DOHH2 (cell line): ENCODE measurements around the gene IRF4.

ENCODE experiments used
- H3F3A ChIP-seq: fragments of 200-600 bp; sonication (generic), shearing (Covaris generic); 2 replicates; pipeline ENCODE4 v1.6.0; 2016; ENCODE audit warnings: antibody characterized with exemption, mild to moderate bottlenecking; ENCODE audit not compliant: control insufficient read depth, insufficient read depth
- H3K27ac ChIP-seq: fragments of 200-600 bp; sonication (generic); 2 replicates; pipeline ENCODE4 v1.5.1; 2014; ENCODE audit warnings: low read depth, mild to moderate bottlenecking, low read length, moderate library complexity
- H3K27me3 ChIP-seq: fragments of 200-600 bp; sonication (generic); 2 replicates; pipeline ENCODE4 v1.6.1; 2014; ENCODE audit warnings: mild to moderate bottlenecking, low read length, mixed read lengths; ENCODE audit not compliant: control insufficient read depth
- H3K36me3 ChIP-seq: fragments of 200-600 bp; sonication (generic); 2 replicates; pipeline ENCODE4 v1.6.1; 2014; ENCODE audit warnings: mild to moderate bottlenecking, low read length, moderate library complexity, mixed read lengths; ENCODE audit not compliant: control insufficient read depth
- H3K4me1 ChIP-seq: fragments of 200-600 bp; sonication (generic); 2 replicates; pipeline ENCODE4 v1.6.1; 2014; ENCODE audit warnings: mild to moderate bottlenecking, low read length, mixed read lengths; ENCODE audit not compliant: control insufficient read depth
- H3K4me2 ChIP-seq: fragments of 200-600 bp; sonication (generic); 2 replicates; pipeline ENCODE4 v1.6.0; 2014; ENCODE audit warnings: mild to moderate bottlenecking, low read length, moderate library complexity
- H3K4me3 ChIP-seq: fragments of 200-600 bp; sonication (generic); 2 replicates; pipeline ENCODE4 v1.5.1; 2014; ENCODE audit warnings: mild to moderate bottlenecking, low read length, mixed read lengths
- H3K79me2 ChIP-seq: fragments of 200-600 bp; sonication (generic); 2 replicates; pipeline ENCODE4 v1.6.1; 2014; ENCODE audit warnings: mild to moderate bottlenecking, low read length, mixed read lengths; ENCODE audit not compliant: control insufficient read depth
- H3K9me2 ChIP-seq: fragments of 200-600 bp; sonication (generic); replicated peaks from 2 replicates; pipeline ENCODE4 v1.6.1; 2014; ENCODE audit warnings: mild to moderate bottlenecking, low read length, mixed read lengths; ENCODE audit not compliant: control insufficient read depth
- H3K9me3 ChIP-seq: fragments of 200-600 bp; sonication (generic); 2 replicates; pipeline ENCODE4 v1.6.1; 2014; ENCODE audit warnings: antibody characterized with exemption, low read length, mixed read lengths; ENCODE audit not compliant: control insufficient read depth, insufficient read depth
- H4K20me1 ChIP-seq: fragments of 200-600 bp; sonication (generic); 2 replicates; pipeline ENCODE4 v1.6.0; 2014; ENCODE audit warnings: low read depth, mild to moderate bottlenecking, antibody characterized with exemption, low read length, moderate library complexity; ENCODE audit not compliant: control insufficient read depth, insufficient read depth
- EZH2phosphoT487 ChIP-seq: fragments of 200-600 bp; sonication (generic); IDR thresholded peaks from 2 replicates; pipeline ENCODE4 v1.6.1; 2017; ENCODE audit warnings: borderline replicate concordance, mild to moderate bottlenecking, antibody characterized with exemption, low read length, moderate library complexity, mixed read lengths
- TF ChIP-seq, protein P1 (sequence below): fragments of 200-600 bp; sonication (generic); IDR thresholded peaks from one replicate; pipeline ENCODE4 v1.5.1; 2014; ENCODE audit warnings: antibody characterized with exemption, mild to moderate bottlenecking, low read depth, low read length; ENCODE audit not compliant: poor library complexity, severe bottlenecking

The IRF4 gene

DNA sequence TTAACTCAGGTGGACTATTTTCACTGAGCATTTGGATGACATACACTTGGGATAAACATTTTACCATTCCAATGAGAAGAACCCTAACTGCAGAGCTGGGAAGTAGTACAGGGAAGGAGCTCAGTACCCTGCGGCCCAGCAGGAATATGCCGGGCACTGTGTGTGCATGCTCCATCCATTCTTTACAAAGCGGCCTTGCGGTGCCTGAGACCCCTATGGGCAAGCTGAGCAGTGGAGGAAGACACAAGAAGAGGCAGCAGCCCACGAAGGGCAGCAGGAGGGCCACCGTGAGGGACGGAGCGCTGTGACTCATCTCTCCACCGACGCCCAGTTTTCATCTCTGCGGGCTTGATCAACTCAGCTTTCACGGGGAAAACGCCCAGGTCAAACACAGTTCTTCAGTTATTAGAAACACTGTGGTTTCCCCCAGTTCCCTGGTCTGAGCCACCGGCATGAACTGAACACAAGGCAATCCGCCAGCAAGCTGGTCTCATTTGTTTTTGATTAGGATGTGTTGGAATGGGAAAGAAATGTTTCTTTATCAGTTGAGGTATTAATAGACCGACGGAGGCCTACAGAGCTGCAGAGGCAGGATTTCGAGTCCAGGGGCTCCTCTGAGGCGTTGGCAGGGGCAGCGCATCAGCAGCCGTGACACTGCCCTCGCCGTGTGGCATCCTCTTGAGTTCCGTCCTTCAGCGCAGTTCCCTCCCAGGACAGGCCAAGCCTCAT, 44.9 kb downstream of the IRF4 start:
- Histone ChIP-seq H3K27ac (no peak overlapping the region), H3K79me2 (no peaks in the 10 kb centered on the region), H3K9me3 (no peaks in the 10 kb centered on the region), H3K27me3 (peaks cover 7% of the 10 kb centered on the region; the same call in 1 of the 2 replicates), H3F3A (no peaks in the 10 kb centered on the region), H3K4me3 (no peak overlapping the region), H3K4me1 (no peaks in the 10 kb centered on the region), H3K9me2 (no peaks in the 10 kb centered on the region), H3K36me3 (no peaks in the 10 kb centered on the region), H4K20me1 (no peaks in the 10 kb centered on the region), H3K4me2 (no peak overlapping the region)
- TF ChIP-seq, protein P1, sequence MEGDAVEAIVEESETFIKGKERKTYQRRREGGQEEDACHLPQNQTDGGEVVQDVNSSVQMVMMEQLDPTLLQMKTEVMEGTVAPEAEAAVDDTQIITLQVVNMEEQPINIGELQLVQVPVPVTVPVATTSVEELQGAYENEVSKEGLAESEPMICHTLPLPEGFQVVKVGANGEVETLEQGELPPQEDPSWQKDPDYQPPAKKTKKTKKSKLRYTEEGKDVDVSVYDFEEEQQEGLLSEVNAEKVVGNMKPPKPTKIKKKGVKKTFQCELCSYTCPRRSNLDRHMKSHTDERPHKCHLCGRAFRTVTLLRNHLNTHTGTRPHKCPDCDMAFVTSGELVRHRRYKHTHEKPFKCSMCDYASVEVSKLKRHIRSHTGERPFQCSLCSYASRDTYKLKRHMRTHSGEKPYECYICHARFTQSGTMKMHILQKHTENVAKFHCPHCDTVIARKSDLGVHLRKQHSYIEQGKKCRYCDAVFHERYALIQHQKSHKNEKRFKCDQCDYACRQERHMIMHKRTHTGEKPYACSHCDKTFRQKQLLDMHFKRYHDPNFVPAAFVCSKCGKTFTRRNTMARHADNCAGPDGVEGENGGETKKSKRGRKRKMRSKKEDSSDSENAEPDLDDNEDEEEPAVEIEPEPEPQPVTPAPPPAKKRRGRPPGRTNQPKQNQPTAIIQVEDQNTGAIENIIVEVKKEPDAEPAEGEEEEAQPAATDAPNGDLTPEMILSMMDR: no peak
- TF ChIP-seq EZH2phosphoT487: no peak

DNA sequence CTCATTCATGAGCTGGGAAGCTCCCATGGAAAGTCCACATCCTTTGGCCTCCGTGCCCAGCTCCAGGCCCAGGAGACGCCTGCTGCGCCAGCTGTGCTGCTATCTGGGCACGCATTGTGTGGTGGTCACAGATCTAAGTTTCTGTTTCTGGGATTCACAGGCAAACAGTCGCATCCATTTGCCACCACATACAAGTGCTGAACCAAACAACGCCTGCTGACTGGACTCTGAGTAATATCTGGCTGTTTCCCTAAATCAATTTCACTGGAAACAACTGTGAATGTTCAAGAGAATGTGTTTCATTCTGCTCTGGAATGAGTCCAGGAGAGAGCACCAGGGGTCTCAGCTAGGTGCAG, 45.5 kb downstream of the IRF4 start:
- H4K20me1 ChIP-seq: no peaks in the 10 kb centered on the region
- 0 out of 2 replicates have a peak, but pooled peaks cover 3% of the 10 kb centered on the region for H3K27me3 ChIP-seq

DNA sequence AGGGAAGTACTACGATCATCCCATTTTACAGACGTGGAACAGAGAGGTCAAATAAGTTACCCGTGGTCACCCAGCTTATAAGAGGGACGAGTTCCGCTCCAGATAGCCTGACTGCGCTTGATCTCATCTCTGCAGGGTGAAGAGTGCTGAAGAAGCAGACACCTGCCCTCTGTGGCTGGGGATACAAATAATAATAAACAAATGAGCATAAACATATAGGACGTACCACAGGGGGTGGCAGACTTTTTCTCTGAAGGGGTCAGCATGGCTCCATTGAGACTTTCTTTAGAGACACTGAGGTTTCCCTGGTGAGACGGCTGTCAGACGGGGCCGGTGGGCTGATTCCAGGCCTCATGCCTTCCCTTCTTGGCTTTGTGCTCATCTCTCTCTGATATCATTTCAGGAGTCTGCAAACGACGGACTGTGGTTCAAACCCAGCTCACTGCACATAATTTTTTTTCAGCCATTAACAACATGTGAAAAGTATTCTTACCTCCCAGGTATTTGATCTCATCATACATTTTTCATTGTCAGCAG, 47.1 kb downstream of the IRF4 start:
- no peak for TF ChIP-seq EZH2phosphoT487
- TF ChIP-seq, protein P1: no peak
- no peaks in the 10 kb centered on the region for H3F3A ChIP-seq
- no peak overlapping the region for H3K27ac ChIP-seq
- no peaks in the 10 kb centered on the region for H3K79me2 ChIP-seq
- no peaks in the 10 kb centered on the region for H3K36me3 ChIP-seq
- H3K4me1 ChIP-seq: no peaks in the 10 kb centered on the region
- H3K4me2 ChIP-seq: no peak overlapping the region
- H3K9me2 ChIP-seq: no peaks in the 10 kb centered on the region
- no peak overlapping the region for H3K4me3 ChIP-seq
- no peaks in the 10 kb centered on the region for H3K9me3 ChIP-seq
- 0 out of 2 replicates have a peak, but pooled peaks cover 3% of the 10 kb centered on the region for H3K27me3 ChIP-seq
- H4K20me1 ChIP-seq: no peaks in the 10 kb centered on the region

More for the DNA sequence above, 45.5 kb downstream of the IRF4 start:
- no peak for TF ChIP-seq EZH2phosphoT487
- TF ChIP-seq, protein P1: no peak
- Histone ChIP-seq H3K27ac (no peak overlapping the region), H3K9me3 (no peaks in the 10 kb centered on the region), H3K4me2 (no peak overlapping the region), H3K4me1 (no peaks in the 10 kb centered on the region), H3K36me3 (no peaks in the 10 kb centered on the region), H3K4me3 (no peak overlapping the region), H3F3A (no peaks in the 10 kb centered on the region), H3K9me2 (no peaks in the 10 kb centered on the region), H3K79me2 (no peaks in the 10 kb centered on the region)
